Fibroblast of lung (primary cell): ENCODE data around the gene BCAT1.

Experiments used
- CTCF ChIP-seq, 2 donors: IDR thresholded peaks in 1 of 2; conservative IDR thresholded peaks in 1 of 2; 1 replicate in 1 of 2; 2 replicates in 1 of 2; pipeline ENCODE4 v1.5.1; 2011 to 2012; ENCODE audit warnings: low read length in 2 of 2, control low read depth in 1 of 2, inconsistent platforms in 1 of 2, low read depth in 1 of 2, mild to moderate bottlenecking in 1 of 2
- EZH2 ChIP-seq: IDR thresholded peaks from 2 replicates; pipeline ENCODE4 v1.5.1; 2012; ENCODE audit warnings: low read length, control low read depth, mild to moderate bottlenecking; ENCODE audit errors: missing control alignments

- TF ChIP-seq CTCF (conservative IDR thresholded peaks at IDR 0.05 in 1 of 2, IDR thresholded peaks at IDR 0.05 in 1 of 2; ENCODE audit: low read depth in 1 of 2, low read length in 2 of 2) (no peak), EZH2 (no peak)
Measured at GRCh38 chr12:24898606-24899005, 50.3 kb downstream of the BCAT1 start.
